C4-2B (cell line): ENCODE data around the gene VASH2.

Experiments used
- CTCF ChIP-seq: fragments of 450-650 bp; conservative IDR thresholded peaks from 2 replicates; pipeline ENCODE4 v1.5.1; 2017; ENCODE audit warnings: mild to moderate bottlenecking
- ZFX ChIP-seq: fragments of 450-650 bp; IDR thresholded peaks from 2 replicates; pipeline ENCODE4 v1.6.1; 2017

DNA sequence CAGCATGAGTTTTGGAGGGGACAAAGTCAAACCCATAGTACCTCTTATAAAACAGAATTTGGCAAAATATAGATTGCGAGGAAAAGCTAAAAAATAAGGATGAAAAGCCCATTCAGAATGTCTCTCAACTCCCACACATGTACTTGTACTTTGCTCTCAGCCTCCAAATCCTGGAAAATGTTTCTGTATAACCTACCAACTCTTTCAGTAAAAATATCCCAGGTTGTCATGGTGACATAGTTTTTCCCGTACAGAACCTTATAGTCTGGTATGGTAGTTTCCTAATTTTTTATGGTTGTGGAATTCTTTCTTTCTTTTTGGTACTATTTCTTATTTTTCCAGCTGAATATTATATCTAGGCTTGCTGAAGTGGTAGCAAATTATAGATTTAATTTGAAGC, 85.2 kb downstream of the VASH2 start:
- TF ChIP-seq CTCF, result no peak
- TF ChIP-seq ZFX, result no peak
